OCI-LY7 (cell line): Measurements from ENCODE around the gene ADCYAP1.

Source experiments
- CTCF ChIP-seq: fragments of 200-600 bp; sonication (generic); conservative IDR thresholded peaks from 2 replicates; pipeline ENCODE4 v1.5.1; 2014; ENCODE audit warnings: mild to moderate bottlenecking, antibody characterized with exemption, low read length, moderate library complexity, mixed read lengths
- EZH2phosphoT487 ChIP-seq: fragments of 200-600 bp; sonication (generic); IDR thresholded peaks from 2 replicates; pipeline ENCODE4 v1.6.1; 2018; ENCODE audit warnings: low read depth, borderline replicate concordance, mild to moderate bottlenecking, mixed run types, antibody characterized with exemption, low read length, moderate library complexity, mixed read lengths

DNA sequence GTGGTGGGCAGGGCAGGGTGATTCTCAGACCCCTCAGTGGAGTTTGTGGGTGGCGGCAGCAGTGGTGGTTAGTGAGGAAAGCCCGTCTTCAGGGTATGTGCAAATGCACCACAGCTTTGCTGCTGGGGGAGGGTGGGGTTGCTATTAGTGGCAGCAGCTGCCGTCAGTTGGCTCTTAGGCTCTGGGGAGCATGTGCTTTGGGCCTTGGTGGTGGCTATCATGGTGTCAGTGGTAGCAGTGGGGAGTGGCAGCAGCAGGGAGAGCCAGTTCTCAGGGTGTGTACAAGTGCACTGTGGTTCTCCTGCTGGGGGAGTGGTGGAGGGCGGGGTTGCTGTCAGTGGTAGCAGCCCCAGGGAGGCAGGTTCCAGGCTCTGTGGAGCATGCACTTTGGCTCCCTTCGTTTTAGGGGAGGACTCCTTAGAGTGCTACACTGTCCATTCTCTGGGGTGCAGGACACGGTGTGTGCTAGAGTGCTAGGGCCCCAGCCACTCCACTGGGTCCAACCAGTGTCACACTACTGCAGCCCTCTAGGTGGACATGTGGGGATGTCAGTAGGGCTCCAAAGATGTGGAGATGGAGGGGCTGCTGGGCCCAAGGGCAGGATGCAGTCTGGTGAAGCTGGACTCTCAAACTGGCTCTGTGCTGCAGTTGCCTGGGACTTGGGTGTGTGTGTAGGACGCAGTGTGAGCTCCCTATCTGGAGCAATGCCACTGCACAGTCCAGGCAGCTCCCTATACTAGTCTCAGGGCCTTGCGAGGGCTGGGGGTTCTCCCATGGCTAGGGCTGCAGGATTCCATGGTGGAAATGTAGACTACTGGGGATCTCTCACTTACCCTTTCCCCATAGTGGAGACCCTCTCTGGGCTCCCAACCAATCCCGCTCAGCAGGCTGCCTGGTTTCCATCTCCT is 45.3 kb downstream of the ADCYAP1 start:
- TF ChIP-seq CTCF (no peak), EZH2phosphoT487 (no peak)
